LNCAP (cell line): ENCODE data around the gene USP7.

Experiments used
- TF ChIP-seq, protein P1 (sequence below): fragments of 450-650 bp; IDR thresholded peaks from 2 replicates; pipeline ENCODE4 v1.5.1; 2017; ENCODE audit warnings: mild to moderate bottlenecking

The USP7 gene

DNA sequence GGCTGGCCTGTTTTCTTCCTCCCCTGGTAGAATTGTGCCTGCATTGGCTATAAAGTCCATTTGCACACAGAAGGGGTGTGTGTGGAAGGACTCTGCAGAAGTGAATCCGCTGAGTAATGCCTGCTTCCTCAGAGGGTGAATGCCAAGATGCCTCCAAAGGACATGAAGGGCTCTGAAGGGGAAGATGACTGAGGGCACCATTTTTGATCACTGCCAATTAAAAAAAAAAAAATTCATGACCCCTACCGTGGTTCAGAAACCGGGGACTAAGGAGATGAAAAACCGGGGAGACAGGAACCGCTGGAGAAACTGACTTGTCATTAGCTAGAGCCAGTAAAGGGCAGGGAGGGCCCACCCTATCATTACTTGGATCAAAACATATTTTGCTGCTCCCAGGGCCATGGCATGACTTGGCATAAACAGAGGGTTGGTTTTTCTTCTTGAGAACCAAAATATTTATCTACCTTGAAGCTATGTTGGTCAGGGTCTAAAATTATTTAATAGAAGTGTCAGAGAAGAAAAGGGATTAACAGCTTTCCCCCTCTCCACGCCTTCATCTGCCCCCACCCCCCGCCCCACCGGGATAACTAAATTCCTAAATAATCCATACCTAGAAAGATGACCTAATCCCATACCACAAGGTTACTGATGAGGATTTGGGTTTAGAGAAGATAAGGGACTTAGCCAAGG, 3.6 kb upstream of the USP7 start:
- TF ChIP-seq, protein P1, sequence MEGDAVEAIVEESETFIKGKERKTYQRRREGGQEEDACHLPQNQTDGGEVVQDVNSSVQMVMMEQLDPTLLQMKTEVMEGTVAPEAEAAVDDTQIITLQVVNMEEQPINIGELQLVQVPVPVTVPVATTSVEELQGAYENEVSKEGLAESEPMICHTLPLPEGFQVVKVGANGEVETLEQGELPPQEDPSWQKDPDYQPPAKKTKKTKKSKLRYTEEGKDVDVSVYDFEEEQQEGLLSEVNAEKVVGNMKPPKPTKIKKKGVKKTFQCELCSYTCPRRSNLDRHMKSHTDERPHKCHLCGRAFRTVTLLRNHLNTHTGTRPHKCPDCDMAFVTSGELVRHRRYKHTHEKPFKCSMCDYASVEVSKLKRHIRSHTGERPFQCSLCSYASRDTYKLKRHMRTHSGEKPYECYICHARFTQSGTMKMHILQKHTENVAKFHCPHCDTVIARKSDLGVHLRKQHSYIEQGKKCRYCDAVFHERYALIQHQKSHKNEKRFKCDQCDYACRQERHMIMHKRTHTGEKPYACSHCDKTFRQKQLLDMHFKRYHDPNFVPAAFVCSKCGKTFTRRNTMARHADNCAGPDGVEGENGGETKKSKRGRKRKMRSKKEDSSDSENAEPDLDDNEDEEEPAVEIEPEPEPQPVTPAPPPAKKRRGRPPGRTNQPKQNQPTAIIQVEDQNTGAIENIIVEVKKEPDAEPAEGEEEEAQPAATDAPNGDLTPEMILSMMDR, result no peak

GRCh38 chr16:8966817-8967131, 3.1 kb upstream of the USP7 start:
- TF ChIP-seq, protein P1, result no peak

GRCh38 chr16:8964462-8964861, 756 bp upstream of the USP7 start:
- TF ChIP-seq, protein P1, result no peak

- TF ChIP-seq, protein P1, result no peak
These were observed 491 bp downstream of the USP7 start for GRCh38 chr16:8963010-8963820.

DNA sequence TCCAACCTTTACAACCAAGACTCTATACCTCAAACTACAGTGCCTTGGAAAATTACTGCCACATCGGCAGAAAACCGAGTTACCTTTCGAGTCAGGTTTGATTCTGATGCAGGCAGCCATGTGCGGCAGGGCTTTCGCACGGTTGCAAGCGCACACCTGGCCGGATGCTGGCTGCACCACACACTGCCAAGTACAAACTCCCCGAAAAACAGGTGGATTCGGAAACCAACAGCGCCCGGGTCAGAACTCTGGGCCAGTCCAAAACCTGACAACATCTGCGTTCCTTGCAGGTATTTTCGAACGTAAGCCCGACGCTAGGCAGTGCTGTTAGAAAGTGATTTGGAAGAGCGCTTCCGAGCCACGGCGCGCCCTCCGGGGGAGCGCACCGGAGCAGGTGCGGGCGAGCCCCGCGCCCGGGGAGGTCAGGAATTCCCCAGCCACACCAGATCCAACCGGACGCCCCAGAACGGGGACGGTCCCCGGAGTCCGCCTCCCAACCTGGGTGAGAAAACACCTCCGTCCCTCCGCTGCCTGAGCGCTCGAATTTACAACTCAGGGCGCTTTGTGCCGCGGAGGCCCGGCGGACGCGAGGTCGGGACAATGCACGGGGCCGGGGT, 1.2 kb downstream of the USP7 start:
- TF ChIP-seq, protein P1, result no peak

DNA sequence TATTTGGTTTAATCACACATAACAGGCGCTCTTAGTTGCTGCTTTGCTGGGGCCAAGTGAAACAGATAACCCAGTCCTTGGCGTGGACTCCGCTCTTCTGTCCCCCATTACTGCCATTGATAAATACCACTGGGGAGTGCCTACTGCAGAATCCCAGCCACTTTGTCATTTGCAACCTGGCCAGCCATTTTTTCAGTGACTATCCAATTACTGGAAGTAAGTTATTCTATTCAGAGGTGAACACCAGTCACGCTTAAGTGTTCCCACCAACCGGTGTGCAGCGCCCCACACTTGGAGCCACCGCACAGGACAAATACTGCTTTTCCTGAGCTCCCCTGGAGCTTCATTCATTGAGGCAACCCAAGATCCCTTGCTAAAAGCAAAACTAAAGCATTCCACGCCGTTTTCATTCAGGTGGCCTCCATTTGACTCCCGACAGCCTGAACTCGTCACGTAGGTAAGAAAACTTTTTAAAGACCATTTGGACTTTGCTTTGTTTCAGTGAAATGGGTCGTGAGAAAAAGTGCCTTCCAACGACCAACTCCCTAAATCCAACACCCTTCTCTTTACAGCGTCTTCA, 1.8 kb downstream of the USP7 start:
- TF ChIP-seq, protein P1, result no peak

DNA sequence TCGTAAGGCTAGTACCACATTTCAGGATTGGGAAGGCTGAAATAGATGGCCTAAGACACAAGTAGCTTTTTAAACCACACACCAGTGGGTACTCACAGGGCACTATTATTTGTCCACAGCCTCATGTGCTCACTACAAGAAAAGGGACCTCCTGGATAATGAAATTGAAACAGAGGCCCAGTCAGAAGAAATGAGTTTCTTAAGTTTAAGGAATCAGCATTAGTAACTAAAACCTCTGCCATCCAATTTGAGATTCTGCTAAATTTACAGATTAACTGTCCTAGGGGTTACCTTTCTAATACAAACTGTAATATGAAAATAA, 3.0 kb downstream of the USP7 start:
- TF ChIP-seq, protein P1, result no peak
